Measurements from ENCODE around the gene DLX2. TPM values are rescaled to one million over a fixed set of nuclear protein-coding genes. Genes with fewer than 3 reads are reported as not detected.

The DLX2 gene
- polyA plus RNA-seq, 1 donor from 2014 or later = 7.7 TPM

GRCh38 chr2:172082105-172082943 lies 20.4 kb downstream of the DLX2 start:
- Histone ChIP-seq H3K27ac (ENCODE audit: low read length) (peak overlapping the region; percentile 93), H3K27me3 (ENCODE audit: insufficient read depth, low read depth, low read length) (peaks cover 46% of the 10 kb centered on the region), H4K20me1 (ENCODE audit: insufficient read depth) (no peaks in the 10 kb centered on the region), H3K4me2 (ENCODE audit: low read length) (peak overlapping the region; percentile 60), H3K79me2 (replicated peaks; ENCODE audit: insufficient read depth, low read length) (peaks cover 90% of the 10 kb centered on the region), H2AFZ (ENCODE audit: low read depth, low read length) (no peak overlapping the region), H3K9me3 (ENCODE audit: low read length) (peaks cover 4% of the 10 kb centered on the region), H3K9me2 (ENCODE audit: insufficient read depth, low read length) (no peaks in the 10 kb centered on the region), H3K9ac (ENCODE audit: low read length) (peak overlapping the region; percentile 92), H3K36me3 (ENCODE audit: insufficient read depth, low read length) (no peaks in the 10 kb centered on the region), H3F3A (ENCODE audit: insufficient read depth, low read length, poor library complexity, severe bottlenecking) (peaks cover 11% of the 10 kb centered on the region), H3K4me3 (ENCODE audit: low read length) (peak overlapping the region; percentile 85)
- TF ChIP-seq RAD21 (conservative IDR thresholded peaks at IDR 0.05) = no peak
- peak; percentile 10 for TF ChIP-seq REST (IDR thresholded peaks at IDR 0.05; ENCODE audit: borderline replicate concordance)

GRCh38 chr2:172081221-172082022 lies 21.3 kb downstream of the DLX2 start:
- TF ChIP-seq CTCF (IDR thresholded peaks at IDR 0.05; ENCODE audit: poor library complexity, severe bottlenecking) = no peak
- TF ChIP-seq MXI1 (conservative IDR thresholded peaks at IDR 0.05; ENCODE audit: poor library complexity, severe bottlenecking) = no peak
- no peak for TF ChIP-seq TAF1 (IDR thresholded peaks at IDR 0.05; ENCODE audit: low read depth)
- no peak for TF ChIP-seq RAD21 (conservative IDR thresholded peaks at IDR 0.05)
- TF ChIP-seq SMC3 (conservative IDR thresholded peaks at IDR 0.05; ENCODE audit: poor library complexity) = no peak
- no peak for TF ChIP-seq EP300 (conservative IDR thresholded peaks at IDR 0.05; ENCODE audit: poor library complexity, severe bottlenecking)
- TF ChIP-seq POLR2AphosphoS5 (IDR thresholded peaks at IDR 0.05) = no peak
- TF ChIP-seq REST (IDR thresholded peaks at IDR 0.05; ENCODE audit: borderline replicate concordance) = no peak
- no peak for TF ChIP-seq EZH2 (IDR thresholded peaks at IDR 0.05; ENCODE audit: borderline replicate concordance, insufficient read depth, low read length, poor library complexity, severe bottlenecking)
- Histone ChIP-seq H3K9me3 (ENCODE audit: low read length) (peaks cover 4% of the 10 kb centered on the region), H3K27ac (ENCODE audit: low read length) (peak overlapping the region; percentile 23), H3K79me2 (replicated peaks; ENCODE audit: insufficient read depth, low read length) (peaks cover 90% of the 10 kb centered on the region), H3K9me2 (ENCODE audit: insufficient read depth, low read length) (no peaks in the 10 kb centered on the region), H3K4me2 (ENCODE audit: low read length) (no peak overlapping the region), H3K9ac (ENCODE audit: low read length) (peak overlapping the region; percentile 92), H3K36me3 (ENCODE audit: insufficient read depth, low read length) (no peaks in the 10 kb centered on the region), H3K27me3 (ENCODE audit: insufficient read depth, low read depth, low read length) (peaks cover 46% of the 10 kb centered on the region), H3K4me3 (ENCODE audit: low read length) (peak overlapping the region; percentile 85), H2AFZ (ENCODE audit: low read depth, low read length) (no peak overlapping the region), H4K20me1 (ENCODE audit: insufficient read depth) (no peaks in the 10 kb centered on the region), H3F3A (ENCODE audit: insufficient read depth, low read length, poor library complexity, severe bottlenecking) (peaks cover 8% of the 10 kb centered on the region)

Data from neural cell (in vitro differentiated cells).